HG03139 (cell line): ENCODE measurements around the gene NUTF2.
"Not testable (repeated sequence)": the region's sequence is repeated elsewhere in the genome, so short reads cannot be mapped to it uniquely, and the experiment has no call there.

ENCODE experiments used
- ATAC-seq: cut with Tn5 transposase; IDR thresholded peaks from one replicate; pipeline ENCODE4 v1.9.1; 2021; ENCODE audit not compliant: unreplicated experiment

The NUTF2 gene

GRCh38 chr16:67837190-67837589 is 9.5 kb upstream of the NUTF2 start:
- not testable (repeated sequence) for ATAC-seq

DNA sequence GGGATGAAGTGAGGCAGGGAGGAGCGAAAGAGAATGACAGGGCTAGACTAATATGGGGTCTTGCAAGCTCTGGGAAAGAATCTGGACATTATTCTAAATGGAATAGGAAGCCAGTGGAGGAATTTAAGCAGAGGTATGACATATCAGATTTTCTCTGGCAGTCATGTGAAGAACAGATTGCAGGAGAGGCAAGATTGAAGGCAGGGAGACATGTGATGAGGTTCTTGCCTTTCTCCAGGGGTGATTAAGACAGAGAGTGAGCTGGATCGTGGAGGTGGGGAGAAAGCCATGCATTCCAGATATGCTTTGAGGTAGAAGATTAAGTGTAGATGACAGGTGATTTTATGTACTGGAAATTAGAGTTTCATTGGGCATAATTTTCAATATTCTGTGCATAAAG is 8.9 kb upstream of the NUTF2 start:
- ATAC-seq: no peak

DNA sequence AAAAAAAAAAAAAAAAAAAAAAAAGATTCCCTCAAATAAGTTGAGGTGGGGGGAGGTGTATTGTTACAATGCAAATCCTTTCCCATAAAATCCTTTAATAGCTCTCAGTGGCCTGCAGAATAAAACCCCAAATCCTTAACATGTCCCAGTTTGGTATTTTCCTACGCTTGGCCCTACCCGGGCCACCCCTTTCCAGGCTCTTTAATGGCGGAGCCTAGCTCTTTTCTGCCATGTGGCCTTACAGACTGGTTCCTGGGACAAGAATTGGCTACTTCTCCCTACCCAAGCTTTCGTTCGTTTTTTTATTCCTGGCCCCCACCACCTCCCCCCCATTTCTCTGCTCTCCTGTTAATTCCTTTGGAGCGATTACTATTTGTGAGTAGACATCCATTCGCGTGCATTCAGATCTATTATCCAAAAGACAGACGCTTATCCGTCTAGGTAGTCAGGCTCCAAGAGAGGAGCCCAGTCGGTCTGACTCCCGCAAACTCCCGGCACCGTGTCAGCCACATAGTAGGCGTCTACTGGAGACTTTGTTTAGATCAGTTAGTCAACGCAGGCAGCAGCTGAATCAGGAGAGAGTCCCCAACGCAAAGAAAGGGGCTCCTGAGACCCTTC is 5.4 kb upstream of the NUTF2 start:
- ATAC-seq: no peak

GRCh38 chr16:67841816-67842508 is 4.8 kb upstream of the NUTF2 start, which contains the start of gene THAP11:
THAP11 (plus strand) TSS chr16:67842320; CDS start chr16:67842555, 235 bp downstream.
- ATAC-seq: peak; percentile 40

- ATAC-seq: peak; percentile 1
Observed at GRCh38 chr16:67842509-67843342, 4.0 kb upstream of the NUTF2 start.

GRCh38 chr16:67843343-67843765 is 3.4 kb upstream of the NUTF2 start:
- no peak for ATAC-seq

DNA sequence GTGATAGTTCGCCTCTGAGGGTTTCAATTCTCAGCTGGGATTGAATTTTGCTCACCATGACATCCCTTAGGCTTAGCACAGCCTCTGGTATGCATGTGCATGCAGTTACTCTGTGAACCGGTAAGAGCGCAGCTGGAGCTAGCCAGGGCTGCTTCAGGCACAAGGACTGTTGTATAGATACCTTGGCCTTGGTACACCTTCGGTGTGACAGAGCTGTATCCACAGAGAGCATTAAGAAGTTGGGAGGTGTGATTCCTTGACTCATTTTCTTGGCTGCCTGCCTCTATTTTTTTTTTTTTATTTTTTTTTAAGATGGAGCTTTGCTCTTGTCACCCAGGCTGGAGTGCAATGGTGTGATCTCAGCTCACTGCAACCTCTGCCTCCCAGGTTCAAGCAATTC is 2.2 kb upstream of the NUTF2 start:
- ATAC-seq: no peak

DNA sequence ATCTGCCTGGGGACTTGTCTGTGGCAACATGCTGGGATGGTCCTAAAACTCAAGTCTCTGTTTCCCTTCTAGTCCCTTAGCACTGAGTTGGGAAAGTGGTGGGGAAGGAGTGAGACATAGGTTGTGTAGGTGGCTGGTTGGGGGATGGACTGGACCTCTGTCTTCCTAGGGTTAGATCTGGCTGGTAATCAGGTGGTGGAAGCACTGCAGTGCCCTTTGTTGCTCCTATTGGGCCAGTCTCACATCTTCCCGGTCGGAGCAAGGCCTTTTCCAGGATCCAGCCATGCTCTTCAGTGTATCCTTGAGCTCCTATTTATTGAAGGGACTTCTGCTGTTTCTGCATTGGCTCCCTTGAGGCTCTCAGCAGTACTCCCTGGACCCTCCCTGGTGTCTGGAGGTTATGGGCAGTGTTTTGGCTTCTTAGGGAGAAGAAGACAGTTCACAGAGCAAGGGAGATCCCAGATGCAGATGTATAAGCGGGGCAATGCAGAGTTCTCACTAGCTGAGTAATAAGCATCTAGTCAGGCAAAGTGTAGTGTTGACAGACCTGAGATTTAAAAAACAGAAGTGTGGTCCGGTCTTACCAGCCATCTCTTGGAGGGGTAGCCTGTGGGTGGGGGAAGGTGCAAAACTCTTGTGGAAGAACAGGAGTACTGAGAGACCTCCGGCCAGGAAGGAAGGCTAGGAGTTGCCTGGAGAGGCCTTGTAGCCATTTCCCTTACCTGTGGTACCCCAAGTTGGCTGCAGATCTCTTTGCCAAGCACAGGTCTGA is 1.3 kb upstream of the NUTF2 start:
- ATAC-seq: no peak

DNA sequence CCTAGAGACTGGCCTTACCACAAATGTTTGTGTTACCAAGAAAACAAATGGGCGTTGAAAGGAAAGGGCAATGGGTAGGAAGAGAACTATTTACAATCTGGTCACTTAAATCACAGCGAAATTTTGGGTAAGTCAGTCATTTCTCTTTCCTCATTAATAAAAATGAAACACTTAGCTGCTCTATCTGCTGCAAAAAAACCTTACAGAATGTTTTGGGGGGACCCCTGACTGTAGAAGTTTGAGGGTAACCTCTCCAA is 742 bp upstream of the NUTF2 start:
- no peak for ATAC-seq

- ATAC-seq: peak; percentile 22
Observed at GRCh38 chr16:67847064-67847861, 530 bp downstream of the NUTF2 start, which contains the start of gene CENPT. CENPT (minus strand) TSS chr16:67847693; CDS start chr16:67833859, 13,834 bp downstream.

DNA sequence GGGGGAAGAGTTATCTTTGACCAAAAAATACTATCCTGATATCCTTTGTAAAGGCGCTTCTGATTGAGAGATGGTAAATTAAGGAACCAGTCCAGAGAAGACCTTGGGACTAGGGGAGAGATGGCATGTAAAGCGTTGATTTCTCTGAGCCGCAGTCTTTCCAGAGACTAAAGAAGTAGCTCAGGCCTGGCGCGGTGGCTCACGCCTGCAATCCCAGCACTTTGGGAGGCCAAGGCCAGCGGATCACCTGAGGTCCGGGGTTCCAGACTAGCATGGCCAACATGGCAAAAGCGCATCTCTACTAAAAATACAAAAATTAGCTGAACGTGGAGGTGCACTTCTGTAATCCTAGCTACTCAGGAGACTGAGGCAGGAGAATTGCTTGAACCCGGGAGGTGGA is 1.4 kb downstream of the NUTF2 start:
- no peak for ATAC-seq

- no peak for ATAC-seq
Observed at GRCh38 chr16:67853670-67854069, 6.9 kb downstream of the NUTF2 start.

GRCh38 chr16:67855789-67856188 is 9.1 kb downstream of the NUTF2 start:
- ATAC-seq: no peak

DNA sequence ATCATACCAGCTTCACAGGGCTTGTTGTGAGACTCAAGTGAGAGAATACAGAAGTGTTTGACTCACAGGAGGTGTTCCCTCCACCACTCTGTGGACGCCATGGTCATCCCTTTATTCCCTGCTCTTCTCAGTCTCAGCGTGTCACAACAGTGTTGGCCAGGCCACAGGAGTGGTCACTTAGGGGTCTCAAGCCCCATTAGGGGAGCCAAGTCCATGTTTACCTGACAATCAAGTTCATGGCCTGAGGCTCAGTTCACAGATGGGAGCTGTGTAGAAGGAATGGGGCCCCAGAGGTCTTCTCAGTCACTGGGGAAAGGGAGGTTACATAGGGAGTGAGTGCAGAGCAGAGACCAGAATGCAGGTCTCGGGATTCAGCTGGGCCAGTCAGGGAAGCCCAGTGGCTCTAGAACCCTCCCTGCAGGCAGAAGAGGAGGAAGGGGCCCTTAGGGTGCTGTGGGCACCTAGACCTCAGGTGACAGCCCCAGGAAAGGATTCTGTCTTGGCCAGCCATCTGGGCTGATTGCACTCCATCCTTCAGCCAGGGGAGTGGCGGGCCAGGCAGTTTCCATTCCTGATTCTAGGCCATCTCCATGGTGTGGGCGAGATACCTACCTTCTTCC is 10.3 kb downstream of the NUTF2 start:
- no peak for ATAC-seq

DNA sequence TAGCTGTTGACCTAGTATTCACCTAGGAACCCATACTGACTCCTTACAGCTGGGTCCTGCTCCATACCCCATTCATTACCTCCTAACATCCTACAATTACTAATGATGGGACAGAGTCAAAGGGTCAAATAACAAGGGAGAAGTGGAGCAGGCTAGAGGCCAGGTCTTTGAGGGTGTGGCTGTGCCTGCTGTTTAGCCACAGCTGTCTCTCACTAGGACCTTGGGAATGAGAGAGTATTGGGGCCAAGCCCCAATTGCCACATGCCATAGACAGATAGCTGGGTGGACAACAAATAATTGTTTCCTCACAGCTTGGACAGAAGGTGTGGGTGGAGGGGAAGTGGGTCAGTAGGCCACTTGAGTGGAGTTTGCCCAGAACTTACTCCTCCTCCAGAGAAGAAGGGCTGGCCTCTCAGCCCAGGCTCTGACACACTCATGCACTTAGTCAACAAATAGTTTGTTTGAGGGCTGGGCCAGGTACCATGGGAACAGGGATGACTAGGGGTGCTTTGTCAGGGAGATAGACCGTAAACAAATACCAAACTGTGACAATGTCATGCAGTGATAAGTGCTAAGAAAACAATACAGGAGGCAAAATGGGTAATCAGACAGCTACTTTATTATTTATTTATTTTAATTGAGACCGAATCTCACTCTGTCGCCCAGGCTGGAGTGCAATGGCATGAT is 11.0 kb downstream of the NUTF2 start:
- ATAC-seq: no peak

- ATAC-seq: no peak
Observed at GRCh38 chr16:67858500-67858899, 11.8 kb downstream of the NUTF2 start.

DNA sequence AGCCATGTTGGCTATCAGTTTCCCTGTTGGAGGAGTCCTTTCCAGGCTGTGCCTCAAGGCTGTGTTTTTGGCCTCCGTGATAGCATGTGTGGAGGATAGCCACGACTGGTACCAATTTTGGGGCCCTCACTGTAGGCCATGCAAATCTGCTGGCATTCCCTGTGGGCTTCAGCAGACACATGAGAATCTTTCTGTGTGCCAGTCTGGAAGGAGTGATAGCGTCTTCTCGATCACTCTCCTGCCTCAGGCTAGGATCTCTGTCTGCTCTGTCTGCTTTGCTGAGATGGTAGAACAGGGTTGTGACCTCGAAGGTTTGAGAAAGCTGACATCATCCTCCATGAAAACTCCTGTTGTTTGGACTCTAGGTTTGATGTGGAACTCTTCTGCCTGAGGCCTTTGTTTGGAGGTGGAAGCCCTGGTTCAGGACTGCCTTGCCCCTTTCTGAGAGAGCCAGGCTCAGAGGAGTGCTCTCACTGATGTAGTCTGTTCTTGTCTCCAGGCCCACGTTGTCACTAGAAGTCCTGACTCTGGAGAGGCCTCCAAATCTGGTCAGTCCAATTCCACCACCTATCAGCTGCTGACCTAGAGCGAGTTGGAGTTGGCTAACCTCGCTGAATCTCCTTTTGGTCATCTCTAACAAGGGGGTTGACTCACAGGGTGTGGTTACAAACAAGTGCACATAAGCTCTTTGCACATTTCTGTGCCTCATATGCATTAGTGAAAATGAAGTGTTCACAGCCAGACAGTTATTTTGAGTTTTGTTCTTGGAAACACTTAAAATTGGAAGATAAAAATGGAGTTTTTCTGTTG is 14.1 kb downstream of the NUTF2 start:
- no peak for ATAC-seq

GRCh38 chr16:67861877-67862276 is 15.1 kb downstream of the NUTF2 start:
- ATAC-seq: no peak
